Ishikawa (cell line): ENCODE results near the gene LCE2A.

ENCODE experiments used
- CEBPB ChIP-seq: IDR thresholded peaks from 2 replicates; pipeline ENCODE4 v1.6.1; 2012
- EGR1 ChIP-seq: IDR thresholded peaks from 2 replicates; pipeline ENCODE4 v1.6.1; 2012
- MAX ChIP-seq: IDR thresholded peaks from 2 replicates; pipeline ENCODE4 v1.6.1; 2012
- NFIC ChIP-seq: IDR thresholded peaks from 2 replicates; pipeline ENCODE4 v1.6.1; 2012
- RAD21 ChIP-seq: IDR thresholded peaks from 2 replicates; pipeline ENCODE4 v1.6.1; 2012; ENCODE audit warnings: low read depth
- REST ChIP-seq: IDR thresholded peaks from 2 replicates; pipeline ENCODE4 v1.6.1; 2012; ENCODE audit warnings: low read depth, mild to moderate bottlenecking
- ZBTB7A ChIP-seq: IDR thresholded peaks from 2 replicates; pipeline ENCODE4 v1.6.1; 2012; ENCODE audit warnings: low read depth

GRCh38 chr1:152667648-152668047, 30.5 kb upstream of the LCE2A start:
- TF ChIP-seq EGR1: no peak
- TF ChIP-seq ZBTB7A: no peak
- TF ChIP-seq NFIC: no peak
- no peak for TF ChIP-seq RAD21
- TF ChIP-seq MAX: no peak
- TF ChIP-seq CEBPB: no peak
- TF ChIP-seq REST: no peak
